Measurements from ENCODE around the gene P2RY14.

P2RY14 gene

DNA sequence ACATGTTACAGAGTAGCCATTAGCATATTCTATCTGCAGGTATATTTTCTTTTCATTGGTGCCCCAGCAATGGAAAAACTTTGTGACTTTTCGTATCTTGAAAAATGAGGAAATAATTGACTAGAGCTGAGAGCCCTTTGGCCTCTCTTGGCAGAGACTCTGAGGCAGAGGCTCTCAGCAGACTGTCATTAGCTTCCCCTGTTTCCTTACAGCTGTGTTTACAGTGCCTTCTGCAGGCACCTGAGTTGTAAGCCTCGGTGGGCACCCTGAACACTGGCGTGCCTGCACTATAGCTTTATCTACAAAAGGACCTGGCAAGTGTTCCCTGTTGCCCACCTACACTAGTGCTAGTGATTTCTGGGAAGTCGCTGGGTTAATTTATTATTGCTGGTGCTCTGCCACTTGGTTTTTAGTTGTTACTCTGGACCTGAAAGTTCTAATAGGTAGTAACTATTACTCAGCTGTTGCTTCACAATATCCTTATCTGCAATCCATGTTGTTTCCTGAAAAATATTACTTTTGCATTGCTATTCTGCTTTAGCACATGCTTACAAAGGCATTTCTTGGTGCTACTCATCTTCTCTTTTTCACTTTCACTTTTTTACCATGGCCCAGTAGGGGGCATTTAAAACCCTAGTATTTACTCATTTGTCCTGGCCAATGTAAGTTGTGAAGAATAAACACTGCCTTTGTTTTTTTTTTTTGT lies 67.5 kb downstream of the P2RY14 start:
- no peak for DNase-seq (ENCODE audit: low read depth)
- no peak overlapping the region for H3K4me3 ChIP-seq (ENCODE audit: low read depth, low read length)
- no peak for TF ChIP-seq CTCF (IDR thresholded peaks at IDR 0.05; ENCODE audit: control insufficient read depth, extremely low read depth, insufficient read depth)

GRCh38 chr3:151209654-151210053 lies 68.7 kb downstream of the P2RY14 start:
- DNase-seq (ENCODE audit: low read depth), result no peak
- no peak for TF ChIP-seq CTCF (IDR thresholded peaks at IDR 0.05; ENCODE audit: control insufficient read depth, extremely low read depth, insufficient read depth)
- no peak overlapping the region for H3K4me3 ChIP-seq (ENCODE audit: low read depth, low read length)

GRCh38 chr3:151206201-151206600 lies 72.1 kb downstream of the P2RY14 start:
- DNase-seq (ENCODE audit: low read depth), result no peak
- H3K4me3 ChIP-seq (ENCODE audit: low read depth, low read length), result no peak overlapping the region
- TF ChIP-seq CTCF (IDR thresholded peaks at IDR 0.05; ENCODE audit: control insufficient read depth, extremely low read depth, insufficient read depth), result no peak

- H3K4me3 ChIP-seq (ENCODE audit: low read depth, low read length), result no peak overlapping the region
- no peak for DNase-seq (ENCODE audit: low read depth)
- TF ChIP-seq CTCF (IDR thresholded peaks at IDR 0.05; ENCODE audit: control insufficient read depth, extremely low read depth, insufficient read depth), result no peak
Measured at GRCh38 chr3:151205482-151205881, 72.9 kb downstream of the P2RY14 start.

DNA sequence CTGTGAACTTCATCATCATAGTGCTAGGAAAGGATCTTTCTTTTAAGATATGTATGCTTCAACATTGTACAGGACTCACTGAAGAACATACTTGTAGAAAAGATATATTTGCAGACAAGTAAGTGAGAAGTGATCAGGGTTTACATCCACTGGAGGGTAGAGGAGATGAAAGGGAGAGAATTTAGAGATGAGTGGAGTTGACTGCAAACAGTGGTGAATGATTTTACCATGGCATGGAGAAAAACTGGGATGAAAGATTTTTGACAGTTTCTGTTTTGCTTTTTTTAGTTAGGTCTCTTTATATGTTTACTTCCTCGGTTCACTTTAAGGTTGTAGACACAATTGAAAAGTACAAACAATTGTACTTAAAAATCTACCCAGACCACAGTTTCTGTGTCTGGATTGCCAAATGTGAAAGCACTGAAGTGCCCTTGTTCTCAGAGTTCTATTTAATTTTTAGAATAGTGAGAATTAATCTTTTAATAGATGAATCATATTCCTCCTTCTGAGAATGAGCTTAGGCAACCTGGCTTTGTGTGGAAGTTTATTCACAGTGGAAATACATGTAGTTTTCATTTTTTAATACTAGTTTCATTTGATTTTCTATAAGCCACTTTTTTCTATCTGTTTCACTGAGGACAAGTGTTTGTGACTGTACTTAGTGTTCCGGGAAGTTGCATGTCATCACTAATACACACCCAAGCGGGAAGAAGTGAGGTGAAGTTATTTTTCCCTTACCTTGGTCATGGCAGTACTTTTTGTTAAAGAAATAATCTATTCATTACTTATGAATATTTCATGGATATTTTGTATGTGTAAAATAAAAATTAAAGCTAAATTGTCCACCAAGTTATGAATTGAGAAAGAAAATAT lies 73.6 kb downstream of the P2RY14 start:
- TF ChIP-seq CTCF (IDR thresholded peaks at IDR 0.05; ENCODE audit: control insufficient read depth, extremely low read depth, insufficient read depth), result no peak
- no peak overlapping the region for H3K4me3 ChIP-seq (ENCODE audit: low read depth, low read length)

GRCh38 chr3:151203051-151203420 lies 75.3 kb downstream of the P2RY14 start, which contains the start of gene GPR171:
Gene GPR171 (minus strand): TSS chr3:151203216. CDS start chr3:151199386, 3,830 bp downstream.
- H3K4me3 ChIP-seq (ENCODE audit: low read depth, low read length), result no peak within 1 kb of the TSS
- no peak for TF ChIP-seq CTCF (IDR thresholded peaks at IDR 0.05; ENCODE audit: control insufficient read depth, extremely low read depth, insufficient read depth)
- no peak for DNase-seq (ENCODE audit: low read depth)

More for the DNA sequence above, 73.6 kb downstream of the P2RY14 start:
- DNase-seq (ENCODE audit: low read depth), result no peak
